Thyroid gland (tissue), 4 donors: ENCODE data around the gene ATP4B. TPM values are rescaled to one million over a fixed set of nuclear protein-coding genes. Genes with fewer than 3 reads are reported as not detected.

Source experiments
- DNase-seq, 2 donors: peaks; one replicate each; pipeline ENCODE4 v3.0.0-alpha.2; 2019
- H3K27ac ChIP-seq, 3 donors: fragments of 200-600 bp; sonication (generic); 1 replicate in 2 of 3; 2 replicates in 1 of 3; pipeline ENCODE4 v1.5.1; 2016 to 2019; ENCODE audit warnings: mild to moderate bottlenecking in 1 of 3, moderate library complexity in 1 of 3
- H3K27me3 ChIP-seq: fragments of 200-600 bp; sonication (generic); one replicate; pipeline ENCODE4 v1.5.1; 2019
- H3K36me3 ChIP-seq, 2 donors: fragments of 200-600 bp; sonication (generic); one replicate each; pipeline ENCODE4 v1.5.1; 2016 to 2019
- H3K4me1 ChIP-seq, 2 donors: fragments of 200-600 bp; sonication (generic); one replicate each; pipeline ENCODE4 v1.5.1; 2017 to 2019
- H3K4me3 ChIP-seq, 3 donors: fragments of 200-600 bp; sonication (generic); replicated peaks in 1 of 3; 1 replicate in 2 of 3; 2 replicates in 1 of 3; pipeline ENCODE4 v1.5.1; 2016; ENCODE audit warnings: mild to moderate bottlenecking in 1 of 3
- H3K9me3 ChIP-seq: fragments of 200-600 bp; sonication (generic); one replicate; pipeline ENCODE4 v1.5.1; 2017
- POLR2A ChIP-seq, 2 donors: fragments of 450-650 bp; IDR thresholded peaks; one replicate each; pipeline ENCODE4 v1.6.1; 2017; ENCODE audit warnings: antibody characterized with exemption in 2 of 2, mild to moderate bottlenecking in 2 of 2, moderate library complexity in 1 of 2
- WGBS, 2 donors: methylation state at CpG; one replicate each; pipeline ENCODE4 v1.1.5; 2017; 5-methylcytosine and 5-hydroxymethylcytosine counted together
- intact Hi-C: fragments of 100-400 bp; cut with DNase I; formaldehyde crosslinking; loops from one replicate; pipeline ENCODE4 v1.15.1; 2023
- total RNA-seq, 4 donors: library from RNA; depleted of rRNA; stranded (reverse); fragments of >200 nt; gene quantifications; one replicate each; pipeline ENCODE4 v1.2.3, GENCODE V29; 2016
- TF ChIP-seq, protein P1 (sequence below), 6 experiments: fragments of 200-600 bp in 3 of 6; fragments of 450-650 bp in 3 of 6; sonication (generic) in 3 of 6; IDR thresholded peaks; one replicate each; pipeline ENCODE4 v1.5.1; 2016 to 2019; ENCODE audit warnings: antibody characterized with exemption in 6 of 6, mild to moderate bottlenecking in 2 of 6, inconsistent platforms in 1 of 6, moderate library complexity in 1 of 6

ATP4B gene
- total RNA-seq, 4 donors from 2014 or later: not detected

DNA sequence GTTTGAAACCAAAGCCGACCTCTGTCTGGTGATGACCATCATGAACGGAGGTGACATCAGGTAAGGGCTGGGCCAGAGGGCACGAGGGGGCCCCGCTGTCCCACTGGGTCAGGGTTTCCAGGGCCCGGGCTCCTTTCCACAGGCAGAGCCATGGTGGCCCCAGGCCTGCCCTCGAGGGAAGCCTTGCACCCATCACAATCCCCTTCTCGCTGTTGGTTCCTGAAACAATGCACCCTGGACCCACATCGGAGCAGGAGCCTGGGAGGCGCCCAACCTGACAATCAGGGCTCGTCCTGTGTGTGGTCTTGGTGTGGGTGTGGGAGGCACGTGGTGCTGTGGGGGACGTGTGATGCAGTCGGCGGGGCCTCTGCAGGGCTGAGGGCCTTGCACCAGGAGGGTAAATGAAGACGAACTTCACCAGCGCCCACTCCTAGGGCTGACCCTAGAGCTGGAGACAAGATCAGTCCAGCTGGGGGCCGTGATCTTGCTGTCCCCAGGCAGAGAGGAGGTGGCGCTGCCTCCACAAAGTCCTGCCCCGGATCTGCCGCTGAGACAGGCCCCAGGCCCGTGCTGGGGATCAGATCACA is 11.8 kb upstream of the ATP4B start:
- intact Hi-C loops: no loop called here
- TF ChIP-seq POLR2A (IDR thresholded peaks at IDR 0.05): no peak
- TF ChIP-seq, protein P1, sequence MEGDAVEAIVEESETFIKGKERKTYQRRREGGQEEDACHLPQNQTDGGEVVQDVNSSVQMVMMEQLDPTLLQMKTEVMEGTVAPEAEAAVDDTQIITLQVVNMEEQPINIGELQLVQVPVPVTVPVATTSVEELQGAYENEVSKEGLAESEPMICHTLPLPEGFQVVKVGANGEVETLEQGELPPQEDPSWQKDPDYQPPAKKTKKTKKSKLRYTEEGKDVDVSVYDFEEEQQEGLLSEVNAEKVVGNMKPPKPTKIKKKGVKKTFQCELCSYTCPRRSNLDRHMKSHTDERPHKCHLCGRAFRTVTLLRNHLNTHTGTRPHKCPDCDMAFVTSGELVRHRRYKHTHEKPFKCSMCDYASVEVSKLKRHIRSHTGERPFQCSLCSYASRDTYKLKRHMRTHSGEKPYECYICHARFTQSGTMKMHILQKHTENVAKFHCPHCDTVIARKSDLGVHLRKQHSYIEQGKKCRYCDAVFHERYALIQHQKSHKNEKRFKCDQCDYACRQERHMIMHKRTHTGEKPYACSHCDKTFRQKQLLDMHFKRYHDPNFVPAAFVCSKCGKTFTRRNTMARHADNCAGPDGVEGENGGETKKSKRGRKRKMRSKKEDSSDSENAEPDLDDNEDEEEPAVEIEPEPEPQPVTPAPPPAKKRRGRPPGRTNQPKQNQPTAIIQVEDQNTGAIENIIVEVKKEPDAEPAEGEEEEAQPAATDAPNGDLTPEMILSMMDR (IDR thresholded peaks at IDR 0.05): no peak
- Histone ChIP-seq H3K36me3 (no peaks in the 10 kb centered on the region), H3K4me1 (no peaks in the 10 kb centered on the region), H3K27ac (no peak overlapping the region), H3K9me3 (no peaks in the 10 kb centered on the region), H3K4me3 (no peak overlapping the region), H3K27me3 (no peaks in the 10 kb centered on the region)
- 87% methylated on average over 13 to 18 of the region's 21 CpGs for WGBS, 2 donors
- no peak for DNase-seq

DNA sequence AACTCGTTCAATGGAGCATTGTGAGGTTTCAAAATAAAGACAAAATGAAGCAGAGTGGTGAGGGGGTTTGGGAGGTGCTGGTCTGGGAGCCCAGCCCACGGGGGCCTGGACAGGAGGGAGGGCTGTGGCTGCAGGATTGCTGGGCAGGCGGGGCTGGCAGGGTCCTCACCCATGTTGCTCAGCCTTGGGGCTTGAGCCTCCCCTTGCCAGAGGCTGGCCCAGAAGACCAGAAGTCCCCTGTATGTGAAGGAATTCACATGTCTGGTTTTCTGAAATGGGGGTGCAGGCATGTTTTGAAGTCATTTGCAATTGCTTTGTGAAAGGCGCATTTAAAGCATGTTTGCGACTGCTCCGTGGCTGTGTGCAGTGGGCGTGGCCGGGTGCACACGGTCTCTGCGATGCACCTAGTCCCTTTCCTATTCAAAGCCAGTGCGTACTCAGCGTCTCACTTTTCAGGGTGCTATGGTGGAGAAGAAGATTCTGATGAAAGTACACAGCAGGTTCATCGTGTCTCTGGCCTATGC is 11.3 kb upstream of the ATP4B start:
- Histone ChIP-seq H3K36me3 (no peaks in the 10 kb centered on the region), H3K4me3 (no peak overlapping the region), H3K4me1 (no peaks in the 10 kb centered on the region), H3K27ac (no peak overlapping the region), H3K9me3 (no peaks in the 10 kb centered on the region), H3K27me3 (no peaks in the 10 kb centered on the region)
- intact Hi-C loops: no loop called here
- TF ChIP-seq POLR2A (IDR thresholded peaks at IDR 0.05): no peak
- TF ChIP-seq, protein P1 (IDR thresholded peaks at IDR 0.05): no peak
- 76 to 77% methylated on average over 13 of the region's 13 CpGs for WGBS, 2 donors
- DNase-seq: no peak

DNA sequence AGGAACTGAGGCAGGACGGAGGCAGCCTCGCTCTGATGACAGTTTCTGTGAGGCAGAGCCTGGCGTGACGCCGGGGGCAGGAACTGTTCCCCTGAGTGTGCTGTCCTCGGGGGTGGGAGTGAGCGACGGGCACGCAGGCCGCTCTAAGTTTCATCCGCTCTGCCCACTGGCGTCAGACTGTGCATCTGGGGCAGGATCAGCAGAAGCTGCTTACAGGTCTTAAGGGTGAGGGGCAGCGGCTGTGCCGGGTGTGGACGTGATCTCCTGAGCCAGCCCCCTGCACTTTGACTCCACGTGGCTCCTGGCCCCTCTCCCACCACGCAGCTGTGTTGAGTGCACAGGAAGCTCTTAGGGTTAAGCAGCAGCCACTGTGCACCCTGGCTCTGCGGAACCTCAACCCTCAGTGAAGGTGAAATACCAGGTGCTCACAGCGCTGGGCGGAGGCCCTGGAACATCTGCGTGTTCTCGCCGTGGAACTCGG is 10.5 kb upstream of the ATP4B start:
- Histone ChIP-seq H3K4me3 (no peak overlapping the region), H3K9me3 (no peaks in the 10 kb centered on the region), H3K27ac (no peak overlapping the region), H3K27me3 (no peaks in the 10 kb centered on the region), H3K4me1 (no peaks in the 10 kb centered on the region), H3K36me3 (no peaks in the 10 kb centered on the region)
- no peak for DNase-seq
- intact Hi-C loops: no loop called here
- TF ChIP-seq, protein P1 (IDR thresholded peaks at IDR 0.05): no peak
- 68 to 76% methylated on average over 15 to 22 of the region's 24 CpGs for WGBS, 2 donors

DNA sequence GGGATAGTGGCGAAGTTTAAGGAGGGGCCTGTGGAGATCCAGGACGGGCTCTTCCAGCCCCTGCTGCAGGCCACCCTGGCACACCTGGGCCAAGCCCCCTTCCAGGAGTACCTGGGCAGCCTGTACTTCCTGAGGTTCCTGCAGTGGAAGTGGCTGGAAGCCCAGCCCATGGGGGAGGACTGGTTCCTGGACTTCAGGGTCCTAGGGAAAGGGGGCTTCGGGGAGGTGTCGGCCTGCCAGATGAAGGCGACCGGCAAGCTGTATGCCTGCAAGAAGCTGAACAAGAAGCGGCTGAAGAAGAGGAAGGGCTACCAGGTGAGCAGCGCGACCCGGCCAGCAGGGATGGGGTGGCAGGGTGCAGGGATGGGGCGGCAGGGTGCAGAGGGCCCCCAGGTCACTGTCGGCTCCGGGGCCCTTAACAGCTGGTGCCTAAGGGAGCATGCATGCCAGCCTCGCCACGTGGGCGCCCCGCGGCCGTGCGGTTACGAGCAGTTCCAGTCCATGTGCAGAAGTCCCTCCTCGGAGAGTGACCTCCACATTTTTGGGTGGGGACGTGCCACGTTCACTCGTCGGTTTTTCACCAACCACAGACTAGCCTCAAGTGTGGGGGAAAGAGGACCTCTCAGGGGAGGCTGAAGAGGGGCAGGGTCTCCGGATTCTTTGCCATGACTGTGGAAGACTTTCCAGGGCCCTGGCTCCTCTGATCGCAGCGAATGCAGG is 9.9 kb upstream of the ATP4B start:
- no peak overlapping the region for H3K27ac ChIP-seq
- no peaks in the 10 kb centered on the region for H3K36me3 ChIP-seq
- no peaks in the 10 kb centered on the region for H3K9me3 ChIP-seq
- TF ChIP-seq POLR2A (IDR thresholded peaks at IDR 0.05): no peak
- TF ChIP-seq, protein P1 (IDR thresholded peaks at IDR 0.05): no peak
- intact Hi-C loops: no loop called here
- no peak overlapping the region for H3K4me3 ChIP-seq
- 92 to 93% methylated on average over 28 to 29 of the region's 29 CpGs for WGBS, 2 donors
- no peaks in the 10 kb centered on the region for H3K4me1 ChIP-seq
- DNase-seq: no peak
- H3K27me3 ChIP-seq: no peaks in the 10 kb centered on the region
